ENCODE measurements around the gene UBQLN3.

DNA sequence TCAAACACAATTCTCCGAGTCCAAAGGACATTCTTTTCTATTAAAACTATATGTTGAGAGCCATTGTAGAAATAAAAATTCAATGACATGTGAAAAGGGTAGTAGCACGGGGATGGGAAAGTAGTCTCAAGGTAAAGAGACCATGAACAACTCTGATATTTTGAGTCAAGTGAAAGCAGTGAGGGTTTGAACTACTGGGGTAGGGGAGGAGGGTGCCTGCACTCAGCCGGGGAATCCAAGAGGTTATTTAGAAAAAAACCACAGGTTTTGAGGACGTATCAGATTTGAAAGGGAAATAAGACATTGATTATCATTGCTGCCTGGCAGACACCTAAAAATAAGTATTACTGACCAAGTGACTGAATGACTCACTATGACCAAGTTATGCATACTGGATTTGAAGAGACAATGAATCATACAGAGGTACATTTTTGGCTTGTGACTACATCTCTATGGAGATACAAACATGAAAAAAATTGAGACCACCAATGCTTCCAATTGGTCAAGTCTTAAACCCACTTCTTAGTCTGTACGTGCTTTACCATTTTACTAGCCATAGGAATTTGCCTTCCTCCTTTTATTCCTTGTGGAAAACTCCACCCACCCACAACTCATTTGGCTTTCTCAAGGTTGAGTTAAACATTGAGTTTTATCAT lies 40.8 kb upstream of the UBQLN3 start:
- no peak for TF ChIP-seq CTCF (IDR thresholded peaks at IDR 0.05; ENCODE audit: extremely low read depth in 1 of 2, insufficient read depth in 1 of 2, low read depth in 1 of 2, low read length in 2 of 2)
- no peak for TF ChIP-seq POLR2A (IDR thresholded peaks at IDR 0.05; ENCODE audit: low read depth, low read length)
- TF ChIP-seq POLR2AphosphoS5 (IDR thresholded peaks at IDR 0.05; ENCODE audit: insufficient read depth, low read depth, low read length): no peak

Data from endothelial cell of umbilical vein (primary cell).